Activated T-helper 2 cell treated with anti-CD3 and anti-CD28 coated beads, Interferon-gamma antibody, Interleukin-2, Interleukin-4, amounts not matched to agents 10 μg/mL and 5 μg/mL and 100 μg/mL, durations not matched to agents 14 hours and 24 hours and 36 hours (primary cell): ENCODE data around the gene ARL6IP4. TPM values are rescaled to one million over a fixed set of nuclear protein-coding genes. Genes with fewer than 3 reads are reported as not detected.

Experiments
- DNase-seq: peaks from one replicate; pipeline ENCODE4 v3.0.0; 2021; ENCODE audit warnings: low spot score
- H3K27ac Mint-ChIP-seq: one replicate; pipeline ENCODE4 v1.8.0; 2021; ENCODE audit warnings: mixed read lengths
- H3K27me3 Mint-ChIP-seq: one replicate; pipeline ENCODE4 v1.8.0; 2021; ENCODE audit warnings: low read depth, mixed read lengths
- H3K36me3 Mint-ChIP-seq: one replicate; pipeline ENCODE4 v1.8.0; 2021; ENCODE audit warnings: low read depth, mixed read lengths
- H3K4me1 Mint-ChIP-seq: one replicate; pipeline ENCODE4 v1.8.0; 2021; ENCODE audit warnings: low read depth, mixed read lengths
- H3K4me3 Mint-ChIP-seq: one replicate; pipeline ENCODE4 v1.8.0; 2021; ENCODE audit warnings: low read depth, mild to moderate bottlenecking, moderate library complexity, mixed read lengths
- H3K9me3 Mint-ChIP-seq: one replicate; pipeline ENCODE4 v1.8.0; 2021; ENCODE audit warnings: mixed read lengths
- intact Hi-C: fragments of 100-400 bp; cut with micrococcal nuclease; formaldehyde crosslinking; loops from one replicate; pipeline ENCODE4 v1.15.1; 2023
- total RNA-seq: library from RNA; stranded (reverse); gene quantifications from 2 replicates; pipeline ENCODE4 v1.2.3, GENCODE V29; 2022

The ARL6IP4 gene
- total RNA-seq, 1 donor from 2014 or later, result 168 TPM

DNA sequence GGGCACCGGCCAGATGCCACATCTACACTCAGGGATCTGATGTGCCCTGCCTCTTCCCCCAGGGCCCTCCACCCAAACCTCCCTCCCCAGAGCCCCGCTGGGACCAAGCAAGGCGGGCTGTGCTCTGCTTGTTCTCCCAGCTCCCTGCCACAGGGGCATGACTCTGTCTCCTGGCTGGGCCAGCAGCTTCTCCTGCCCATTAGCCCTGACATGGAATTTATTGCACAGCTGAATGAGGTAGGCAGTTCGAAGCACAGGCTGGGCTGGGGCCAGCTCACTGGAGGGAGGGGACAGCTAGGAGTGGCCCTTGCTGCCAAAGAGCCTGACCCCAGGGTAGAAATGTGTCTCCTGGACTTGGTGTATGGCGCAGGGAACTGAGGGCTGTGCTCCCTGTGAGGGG, 42.4 kb downstream of the ARL6IP4 start:
- Mint-ChIP-seq H3K4me1 (peaks cover 25% of the 10 kb centered on the region), H3K4me3 (no peak overlapping the region), H3K36me3 (no peaks in the 10 kb centered on the region), H3K27me3 (no peaks in the 10 kb centered on the region), H3K9me3 (no peaks in the 10 kb centered on the region), H3K27ac (no peak overlapping the region)
- intact Hi-C loops, result loop anchor here (5.0 kb wide), 2 partner anchors 54 to 214 kb away; no protein-coding TSS in a partner anchor
- DNase-seq, result no peak

DNA sequence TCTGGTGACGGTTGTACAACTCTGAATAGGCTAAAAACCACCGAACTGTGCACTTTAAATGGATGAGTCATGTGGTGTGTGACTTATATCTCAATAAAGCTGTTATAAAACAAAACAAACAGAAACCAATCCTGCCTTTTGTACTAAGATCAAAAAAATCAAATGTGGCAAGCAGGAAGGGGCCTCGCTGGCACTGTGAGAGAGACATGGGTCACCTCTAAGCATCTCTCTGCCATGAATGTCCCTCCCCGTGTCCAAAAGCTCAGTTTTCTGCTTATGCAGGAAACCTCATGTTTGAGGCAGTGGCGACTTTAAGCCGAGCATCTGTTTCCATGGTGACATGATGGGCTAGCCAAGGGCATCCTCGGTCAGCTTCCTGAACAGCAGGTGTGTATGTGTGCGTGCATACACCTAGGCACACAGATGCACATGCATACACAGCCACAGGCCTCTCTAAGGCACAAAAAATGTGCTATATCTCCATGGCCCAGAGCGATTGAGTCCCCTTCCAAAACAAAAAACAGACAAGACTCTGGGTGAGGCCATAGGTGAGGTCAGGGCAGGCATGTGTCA, 44.4 kb downstream of the ARL6IP4 start:
- peak overlapping the region; percentile 42 for H3K27ac Mint-ChIP-seq
- H3K27me3 Mint-ChIP-seq, result no peaks in the 10 kb centered on the region
- intact Hi-C loops, result loop anchor here (5.0 kb wide), 2 partner anchors 52 to 212 kb away; no protein-coding TSS in a partner anchor
- no peaks in the 10 kb centered on the region for H3K36me3 Mint-ChIP-seq
- peaks cover 20% of the 10 kb centered on the region for H3K4me1 Mint-ChIP-seq
- no peak overlapping the region for H3K4me3 Mint-ChIP-seq
- DNase-seq, result no peak
- no peaks in the 10 kb centered on the region for H3K9me3 Mint-ChIP-seq

DNA sequence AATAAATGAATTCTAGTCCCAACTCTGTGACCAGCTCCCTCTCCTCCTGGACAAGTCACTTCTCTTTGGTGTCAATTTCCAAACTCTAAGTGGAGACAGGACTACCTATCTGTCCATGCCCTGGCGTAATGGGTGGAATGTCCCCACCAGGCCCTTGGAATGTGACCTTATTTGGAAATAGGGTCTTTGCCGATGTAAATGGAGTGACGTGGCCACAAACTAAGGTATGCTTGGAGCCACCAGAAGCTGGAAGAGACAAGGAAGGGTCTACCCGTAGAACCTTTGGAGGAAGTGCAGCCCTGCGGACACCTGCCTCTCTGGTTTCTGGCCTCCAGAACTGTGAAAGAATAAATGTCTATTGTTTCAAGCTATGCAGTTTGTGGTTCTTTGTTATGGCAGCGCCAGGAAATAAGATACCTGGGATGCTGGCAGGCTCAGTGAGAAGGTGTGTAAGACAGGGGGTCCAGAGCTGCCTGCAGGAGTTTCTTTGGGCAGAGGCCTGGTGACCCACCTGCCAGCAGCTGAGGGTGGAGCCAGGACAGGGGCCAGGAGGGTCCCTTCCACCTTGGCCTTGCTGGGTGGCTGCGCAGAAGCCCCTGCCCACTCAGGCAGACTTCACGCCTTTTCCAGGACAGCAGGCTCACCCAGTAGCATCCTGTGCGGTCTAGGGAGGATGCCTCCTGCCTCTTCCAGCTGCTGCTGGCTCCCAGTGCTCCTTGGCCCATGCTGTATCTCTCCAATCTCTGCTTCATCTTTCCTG, 45.8 kb downstream of the ARL6IP4 start:
- Mint-ChIP-seq H3K9me3 (no peaks in the 10 kb centered on the region), H3K4me3 (no peak overlapping the region), H3K36me3 (no peaks in the 10 kb centered on the region), H3K27me3 (no peaks in the 10 kb centered on the region), H3K4me1 (peaks cover 20% of the 10 kb centered on the region), H3K27ac (no peak overlapping the region)
- DNase-seq, result no peak
- intact Hi-C loops, result no loop called here

DNA sequence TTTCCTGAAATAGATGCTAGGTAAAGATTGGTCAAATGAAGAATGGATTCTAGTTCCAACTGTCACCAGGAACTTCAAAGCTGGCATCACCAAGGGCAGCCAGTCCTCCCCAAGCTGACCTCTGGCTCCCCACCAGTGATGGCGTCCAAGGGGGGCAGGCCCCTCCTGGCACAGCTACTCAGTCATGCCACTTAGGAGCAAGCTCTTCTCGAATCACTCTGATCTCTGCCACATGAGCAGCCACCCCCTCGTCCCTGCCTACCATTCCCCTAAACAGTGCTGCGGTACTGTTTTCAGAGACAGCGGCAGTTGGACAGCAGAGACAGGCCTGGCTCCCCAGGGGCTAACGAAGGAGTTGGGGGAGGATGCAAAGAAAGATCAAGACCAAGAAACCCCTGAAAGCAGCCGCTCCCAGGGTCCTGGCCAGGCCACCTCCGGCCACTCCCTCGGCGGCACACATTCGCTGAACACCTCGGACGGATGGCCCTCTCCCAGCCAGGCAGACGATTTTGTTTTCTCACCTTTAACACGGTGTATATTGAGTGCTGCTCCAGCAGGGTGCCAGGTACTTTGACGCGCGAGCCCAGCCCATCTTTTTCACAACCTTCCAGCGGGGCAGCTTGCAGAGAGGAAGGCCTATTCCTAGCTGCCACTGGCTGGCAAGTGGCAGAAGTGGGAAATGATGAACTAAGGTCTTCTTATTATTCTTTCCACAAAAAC, 47.4 kb downstream of the ARL6IP4 start:
- intact Hi-C loops, result no loop called here
- no peak overlapping the region for H3K27ac Mint-ChIP-seq
- H3K36me3 Mint-ChIP-seq, result no peaks in the 10 kb centered on the region

DNA sequence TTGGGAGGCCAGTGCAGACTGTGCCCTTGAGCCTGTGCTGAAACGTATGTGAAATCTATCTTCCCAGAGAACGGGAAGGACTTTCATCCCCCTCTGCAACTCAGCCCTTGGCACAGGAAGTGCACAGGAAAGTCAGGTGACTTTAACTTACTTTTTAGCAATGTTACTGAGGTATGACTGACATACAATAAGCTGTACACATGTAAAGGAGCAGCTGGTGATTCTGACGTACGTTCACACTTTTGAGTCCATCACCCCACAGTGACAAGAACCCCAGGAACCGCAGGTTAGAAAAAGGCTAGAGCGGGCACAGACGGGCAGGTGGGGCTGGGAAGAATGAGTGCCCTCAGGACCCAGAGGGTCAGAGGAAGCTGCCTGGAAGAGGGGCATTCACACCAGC, 48.0 kb downstream of the ARL6IP4 start:
- no peak overlapping the region for H3K4me3 Mint-ChIP-seq
- H3K9me3 Mint-ChIP-seq, result no peaks in the 10 kb centered on the region
- intact Hi-C loops, result no loop called here
- no peaks in the 10 kb centered on the region for H3K36me3 Mint-ChIP-seq
- DNase-seq, result no peak
- no peaks in the 10 kb centered on the region for H3K27me3 Mint-ChIP-seq
- peaks cover 21% of the 10 kb centered on the region for H3K4me1 Mint-ChIP-seq
- no peak overlapping the region for H3K27ac Mint-ChIP-seq

More for the DNA sequence above, 47.4 kb downstream of the ARL6IP4 start:
- Mint-ChIP-seq H3K4me1 (peaks cover 20% of the 10 kb centered on the region), H3K9me3 (no peaks in the 10 kb centered on the region), H3K27me3 (no peaks in the 10 kb centered on the region), H3K4me3 (no peak overlapping the region)
- DNase-seq, result no peak

DNA sequence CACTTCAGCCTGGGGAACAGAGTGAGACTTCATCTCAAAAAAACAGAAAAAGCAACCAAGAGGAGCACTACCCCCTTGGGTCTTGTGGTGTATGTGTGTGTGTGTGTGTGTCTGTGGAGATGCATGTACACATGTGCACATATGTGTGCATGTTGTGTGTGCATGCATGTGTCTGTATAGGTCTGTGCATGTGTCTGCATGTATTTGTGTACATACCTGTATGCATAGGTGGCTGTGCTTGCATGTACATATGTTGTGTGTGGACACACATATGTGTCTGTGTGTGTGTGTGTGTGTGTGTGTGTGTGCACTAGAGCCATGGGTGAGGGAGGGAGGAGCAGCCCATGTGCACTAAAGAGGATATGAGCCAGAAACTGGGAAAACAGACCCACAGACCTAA, 49.1 kb downstream of the ARL6IP4 start:
- H3K9me3 Mint-ChIP-seq, result no peaks in the 10 kb centered on the region
- DNase-seq, result no peak
- peaks cover 4% of the 10 kb centered on the region for H3K36me3 Mint-ChIP-seq
- peaks cover 20% of the 10 kb centered on the region for H3K4me1 Mint-ChIP-seq
- no peak overlapping the region for H3K27ac Mint-ChIP-seq
- H3K4me3 Mint-ChIP-seq, result no peak overlapping the region
- no peaks in the 10 kb centered on the region for H3K27me3 Mint-ChIP-seq
- intact Hi-C loops, result no loop called here

DNA sequence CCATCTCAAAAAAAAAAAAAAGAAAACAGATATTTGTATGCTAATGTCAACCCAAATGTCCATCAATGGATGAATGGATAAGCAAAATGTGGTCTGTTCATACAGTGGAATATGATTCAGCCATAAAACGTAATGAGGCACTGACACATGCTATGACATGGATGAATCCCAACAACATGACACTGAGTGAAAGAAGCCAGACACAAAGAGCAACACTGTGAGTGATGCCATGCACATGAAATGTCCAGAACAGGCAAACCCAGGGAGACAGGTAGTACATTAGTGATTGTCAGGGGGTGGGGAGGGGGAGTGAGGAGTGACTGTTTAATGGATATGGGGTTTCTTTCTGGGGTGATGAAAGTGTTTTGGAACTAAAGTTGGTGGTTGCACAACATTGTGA, 50.2 kb downstream of the ARL6IP4 start:
- no peak overlapping the region for H3K4me3 Mint-ChIP-seq
- H3K27me3 Mint-ChIP-seq, result no peaks in the 10 kb centered on the region
- peaks cover 15% of the 10 kb centered on the region for H3K4me1 Mint-ChIP-seq
- DNase-seq, result no peak
- H3K27ac Mint-ChIP-seq, result no peak overlapping the region
- peaks cover 4% of the 10 kb centered on the region for H3K36me3 Mint-ChIP-seq
- no peaks in the 10 kb centered on the region for H3K9me3 Mint-ChIP-seq
- intact Hi-C loops, result no loop called here

DNA sequence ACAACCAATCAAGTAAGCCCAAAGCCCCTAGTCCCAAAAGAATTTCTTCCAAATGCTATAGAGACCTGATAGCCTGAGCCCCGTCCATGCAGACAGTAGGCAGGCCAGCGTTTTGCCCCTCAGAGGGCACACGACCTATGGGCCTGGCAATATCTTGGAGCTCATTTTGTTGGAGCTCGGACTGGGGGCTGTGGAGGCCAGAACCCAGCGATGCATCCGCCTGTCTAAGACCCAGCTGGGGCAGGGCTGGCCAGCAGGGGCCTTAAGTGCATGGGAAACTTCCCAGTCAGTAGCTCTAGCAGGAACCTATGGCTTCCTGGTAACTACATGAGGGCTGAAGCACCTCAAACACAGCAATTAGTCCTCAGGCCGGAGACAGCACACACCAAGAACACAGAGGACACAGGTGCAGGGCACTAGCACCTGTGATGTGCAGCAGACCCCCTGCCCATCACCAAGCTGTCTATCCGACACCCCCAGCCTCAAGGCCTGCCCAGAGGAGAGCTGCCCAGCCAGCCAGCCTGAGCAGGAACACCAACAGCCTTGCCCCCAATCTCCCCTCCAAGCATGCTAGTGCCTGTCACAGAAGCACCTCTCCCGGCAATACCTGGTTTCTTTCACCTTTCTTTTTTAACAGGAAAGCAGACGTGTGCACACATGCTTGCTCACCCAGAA, 50.8 kb downstream of the ARL6IP4 start:
- no peak for DNase-seq
- no peaks in the 10 kb centered on the region for H3K27me3 Mint-ChIP-seq
- H3K9me3 Mint-ChIP-seq, result no peaks in the 10 kb centered on the region
- no peak overlapping the region for H3K27ac Mint-ChIP-seq
- intact Hi-C loops, result no loop called here
- H3K36me3 Mint-ChIP-seq, result peaks cover 4% of the 10 kb centered on the region
- H3K4me3 Mint-ChIP-seq, result no peak overlapping the region
- H3K4me1 Mint-ChIP-seq, result peaks cover 14% of the 10 kb centered on the region

Other genes starting within 250 kb of the ARL6IP4 start
- 2.6 and 2.8 TPM in 2 replicates for gene HCAR1, start 249.8 kb upstream of the ARL6IP4 start, total RNA-seq
- gene DENR, start 227.9 kb upstream of the ARL6IP4 start, total RNA-seq, result 76.7 and 79.6 TPM in 2 replicates
- gene CCDC62, start 206.1 kb upstream of the ARL6IP4 start, total RNA-seq, result 0.39 and 0.62 TPM in 2 replicates
- 28.8 and 29.0 TPM in 2 replicates for gene HIP1R, start 145.2 kb upstream of the ARL6IP4 start, total RNA-seq
- gene VPS37B, start 84.6 kb upstream of the ARL6IP4 start, total RNA-seq, result 11.5 and 11.7 TPM in 2 replicates
- 4.4 and 5.4 TPM in 2 replicates for gene ABCB9, start 14.2 kb upstream of the ARL6IP4 start, total RNA-seq
- 20.3 and 21.3 TPM in 2 replicates for gene OGFOD2, start 5.4 kb upstream of the ARL6IP4 start, total RNA-seq
- gene PITPNM2, start 170.4 kb downstream of the ARL6IP4 start, total RNA-seq, result 15.5 and 16.2 TPM in 2 replicates